HEK293 (cell line): ENCODE results near the gene SPRTN.

Source experiments
- KLF1 ChIP-seq: fragments of 450-650 bp; formaldehyde crosslinking; IDR thresholded peaks from 2 replicates; pipeline ENCODE4 v1.5.1; 2016; ENCODE audit warnings: missing biosample characterization, missing genetic modification characterization
- KLF10 ChIP-seq: fragments of 450-650 bp; IDR thresholded peaks from 2 replicates; pipeline ENCODE4 v1.5.1; 2018; ENCODE audit warnings: missing biosample characterization, mild to moderate bottlenecking, missing genetic modification characterization
- MEIS1 ChIP-seq: sonication (generic); formaldehyde crosslinking; IDR thresholded peaks from 2 replicates; pipeline ENCODE4 v1.8.1; 2022; ENCODE audit warnings: missing genetic modification reagents, mild to moderate bottlenecking, borderline replicate concordance
- OVOL3 ChIP-seq: fragments of 450-650 bp; formaldehyde crosslinking; IDR thresholded peaks from 2 replicates; pipeline ENCODE4 v1.5.1; 2016; ENCODE audit warnings: missing biosample characterization, missing genetic modification characterization
- SALL2 ChIP-seq: fragments of 450-650 bp; formaldehyde crosslinking; IDR thresholded peaks from 2 replicates; pipeline ENCODE4 v1.5.0; 2017; ENCODE audit warnings: missing biosample characterization, mild to moderate bottlenecking, missing genetic modification characterization, borderline replicate concordance
- SCRT1 ChIP-seq: fragments of 450-650 bp; formaldehyde crosslinking; IDR thresholded peaks from 2 replicates; pipeline ENCODE4 v1.5.1; 2016; ENCODE audit warnings: missing biosample characterization, missing genetic modification characterization, borderline replicate concordance
- SP3 ChIP-seq: fragments of 450-650 bp; formaldehyde crosslinking; IDR thresholded peaks from 2 replicates; pipeline ENCODE4 v1.5.1; 2016; ENCODE audit warnings: missing biosample characterization, missing genetic modification characterization
- ZBTB8A ChIP-seq: fragments of 450-650 bp; formaldehyde crosslinking; IDR thresholded peaks from 2 replicates; pipeline ENCODE4 v1.5.1; 2016; ENCODE audit warnings: missing biosample characterization, missing genetic modification characterization
- ZFP37 ChIP-seq: fragments of 450-650 bp; formaldehyde crosslinking; IDR thresholded peaks from 2 replicates; pipeline ENCODE4 v1.5.1; 2016; ENCODE audit warnings: missing biosample characterization, missing genetic modification characterization
- ZNF112 ChIP-seq: fragments of 450-650 bp; formaldehyde crosslinking; IDR thresholded peaks from 2 replicates; pipeline ENCODE4 v1.5.0; 2017; ENCODE audit warnings: missing biosample characterization, missing genetic modification characterization
- ZNF174 ChIP-seq: fragments of 450-650 bp; formaldehyde crosslinking; IDR thresholded peaks from 2 replicates; pipeline ENCODE4 v1.5.0; 2017; ENCODE audit warnings: missing biosample characterization, mild to moderate bottlenecking, missing genetic modification characterization
- ZNF211 ChIP-seq: fragments of 450-650 bp; formaldehyde crosslinking; IDR thresholded peaks from 2 replicates; pipeline ENCODE4 v1.5.1; 2016; ENCODE audit warnings: low read depth, missing biosample characterization, missing genetic modification characterization
- ZNF248 ChIP-seq: fragments of 450-650 bp; formaldehyde crosslinking; IDR thresholded peaks from 2 replicates; pipeline ENCODE4 v1.5.1; 2017; ENCODE audit warnings: missing biosample characterization, missing genetic modification characterization
- ZNF341 ChIP-seq: fragments of 450-650 bp; formaldehyde crosslinking; IDR thresholded peaks from 2 replicates; pipeline ENCODE4; 2016; ENCODE audit warnings: low read depth, missing biosample characterization, missing genetic modification characterization
- ZNF561 ChIP-seq: fragments of 450-650 bp; IDR thresholded peaks from 2 replicates; pipeline ENCODE4 v1.5.1; 2018; ENCODE audit warnings: missing biosample characterization, missing genetic modification characterization, borderline replicate concordance
- ZNF585B ChIP-seq: fragments of 450-650 bp; formaldehyde crosslinking; IDR thresholded peaks from 2 replicates; pipeline ENCODE4 v1.5.1; 2016; ENCODE audit warnings: missing biosample characterization, missing genetic modification characterization
- ZNF707 ChIP-seq: fragments of 450-650 bp; formaldehyde crosslinking; IDR thresholded peaks from 2 replicates; pipeline ENCODE4 v1.5.1; 2016; ENCODE audit warnings: missing biosample characterization, missing genetic modification characterization
- ZNF837 ChIP-seq: fragments of 450-650 bp; formaldehyde crosslinking; IDR thresholded peaks from 2 replicates; pipeline ENCODE4 v1.5.1; 2016; ENCODE audit warnings: missing biosample characterization, missing genetic modification characterization
- TF ChIP-seq, protein P1 (sequence below): fragments of 450-650 bp; formaldehyde crosslinking; IDR thresholded peaks from 2 replicates; pipeline ENCODE4 v1.5.0; 2017; ENCODE audit warnings: missing biosample characterization, missing genetic modification characterization, borderline replicate concordance
- TF ChIP-seq, protein P2 (sequence below): fragments of 450-650 bp; formaldehyde crosslinking; IDR thresholded peaks from 2 replicates; pipeline ENCODE4 v1.5.1; 2016; ENCODE audit warnings: missing biosample characterization, missing genetic modification characterization
- TF ChIP-seq, protein P3 (sequence below): fragments of 450-650 bp; formaldehyde crosslinking; IDR thresholded peaks from 2 replicates; pipeline ENCODE4 v1.5.1; 2017; ENCODE audit warnings: missing biosample characterization, missing genetic modification characterization
- TF ChIP-seq, protein P4 (sequence below): fragments of 450-650 bp; formaldehyde crosslinking; IDR thresholded peaks from 2 replicates; pipeline ENCODE4 v1.5.1; 2016; ENCODE audit warnings: missing biosample characterization, missing genetic modification characterization
- TF ChIP-seq, protein P5 (sequence below): fragments of 450-650 bp; formaldehyde crosslinking; conservative IDR thresholded peaks from 2 replicates; pipeline ENCODE4 v1.5.1; 2016; ENCODE audit warnings: low read depth, missing biosample characterization, missing genetic modification characterization
- TF ChIP-seq, protein P6 (sequence below): fragments of 450-650 bp; formaldehyde crosslinking; IDR thresholded peaks from 2 replicates; pipeline ENCODE4 v1.5.1; 2016; ENCODE audit warnings: missing biosample characterization, missing genetic modification characterization
- TF ChIP-seq, protein P7 (sequence below): fragments of 450-650 bp; IDR thresholded peaks from 2 replicates; pipeline ENCODE4 v1.5.1; 2018; ENCODE audit warnings: missing biosample characterization, missing genetic modification characterization

The SPRTN gene

DNA sequence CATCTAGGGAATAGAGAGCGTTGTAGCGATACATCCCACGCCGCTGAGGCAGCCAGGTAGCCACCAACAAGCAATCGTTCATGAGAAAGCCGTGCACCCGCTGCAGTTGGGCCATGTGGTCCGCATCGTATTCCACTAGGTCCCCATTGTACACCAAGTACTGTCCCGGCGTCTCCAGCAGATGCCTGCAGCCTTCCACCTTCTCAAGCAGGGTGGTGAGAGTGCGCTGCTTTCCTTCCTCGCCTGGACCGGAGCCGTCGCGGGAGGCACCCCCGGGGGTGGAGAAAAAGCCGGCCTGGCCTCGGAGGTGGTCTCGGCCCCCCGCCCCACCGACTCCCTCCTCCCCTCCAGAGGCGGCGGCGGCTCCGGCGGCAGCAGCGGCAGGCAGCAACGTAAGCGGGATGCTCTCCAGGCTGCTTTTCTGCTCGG is 1.0 kb upstream of the SPRTN start (continued):
- TF ChIP-seq, protein P1, sequence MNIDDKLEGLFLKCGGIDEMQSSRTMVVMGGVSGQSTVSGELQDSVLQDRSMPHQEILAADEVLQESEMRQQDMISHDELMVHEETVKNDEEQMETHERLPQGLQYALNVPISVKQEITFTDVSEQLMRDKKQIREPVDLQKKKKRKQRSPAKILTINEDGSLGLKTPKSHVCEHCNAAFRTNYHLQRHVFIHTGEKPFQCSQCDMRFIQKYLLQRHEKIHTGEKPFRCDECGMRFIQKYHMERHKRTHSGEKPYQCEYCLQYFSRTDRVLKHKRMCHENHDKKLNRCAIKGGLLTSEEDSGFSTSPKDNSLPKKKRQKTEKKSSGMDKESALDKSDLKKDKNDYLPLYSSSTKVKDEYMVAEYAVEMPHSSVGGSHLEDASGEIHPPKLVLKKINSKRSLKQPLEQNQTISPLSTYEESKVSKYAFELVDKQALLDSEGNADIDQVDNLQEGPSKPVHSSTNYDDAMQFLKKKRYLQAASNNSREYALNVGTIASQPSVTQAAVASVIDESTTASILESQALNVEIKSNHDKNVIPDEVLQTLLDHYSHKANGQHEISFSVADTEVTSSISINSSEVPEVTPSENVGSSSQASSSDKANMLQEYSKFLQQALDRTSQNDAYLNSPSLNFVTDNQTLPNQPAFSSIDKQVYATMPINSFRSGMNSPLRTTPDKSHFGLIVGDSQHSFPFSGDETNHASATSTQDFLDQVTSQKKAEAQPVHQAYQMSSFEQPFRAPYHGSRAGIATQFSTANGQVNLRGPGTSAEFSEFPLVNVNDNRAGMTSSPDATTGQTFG (tag by site-specific recombination) = no peak
- TF ChIP-seq ZNF211 (tag by site-specific recombination) = no peak
- TF ChIP-seq ZNF174 (tag by site-specific recombination) = no peak
- TF ChIP-seq ZBTB8A (tag by site-specific recombination) = no peak
- TF ChIP-seq OVOL3 (tag by site-specific recombination) = no peak
- no peak for TF ChIP-seq SCRT1 (tag by site-specific recombination)
- no peak for TF ChIP-seq KLF1 (tag by site-specific recombination)
- TF ChIP-seq SP3 = no peak
- no peak for TF ChIP-seq ZFP37 (tag by site-specific recombination)
- no peak for TF ChIP-seq KLF10
- no peak; the same call in 1 of the 2 replicates for TF ChIP-seq ZNF561
- TF ChIP-seq ZNF248 = no peak
- TF ChIP-seq MEIS1 (CRISPR knock-in tag) = no peak
- TF ChIP-seq, protein P2, sequence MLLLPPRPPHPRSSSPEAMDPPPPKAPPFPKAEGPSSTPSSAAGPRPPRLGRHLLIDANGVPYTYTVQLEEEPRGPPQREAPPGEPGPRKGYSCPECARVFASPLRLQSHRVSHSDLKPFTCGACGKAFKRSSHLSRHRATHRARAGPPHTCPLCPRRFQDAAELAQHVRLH (tag by site-specific recombination) = no peak
- TF ChIP-seq, protein P3, sequence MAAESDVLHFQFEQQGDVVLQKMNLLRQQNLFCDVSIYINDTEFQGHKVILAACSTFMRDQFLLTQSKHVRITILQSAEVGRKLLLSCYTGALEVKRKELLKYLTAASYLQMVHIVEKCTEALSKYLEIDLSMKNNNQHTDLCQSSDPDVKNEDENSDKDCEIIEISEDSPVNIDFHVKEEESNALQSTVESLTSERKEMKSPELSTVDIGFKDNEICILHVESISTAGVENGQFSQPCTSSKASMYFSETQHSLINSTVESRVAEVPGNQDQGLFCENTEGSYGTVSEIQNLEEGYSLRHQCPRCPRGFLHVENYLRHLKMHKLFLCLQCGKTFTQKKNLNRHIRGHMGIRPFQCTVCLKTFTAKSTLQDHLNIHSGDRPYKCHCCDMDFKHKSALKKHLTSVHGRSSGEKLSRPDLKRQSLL (tag by site-specific recombination) = 0 out of 2 replicates have a peak, but pooled peaks have one; percentile 16
- no peak for TF ChIP-seq ZNF837 (tag by site-specific recombination)
- TF ChIP-seq ZNF585B (tag by site-specific recombination) = 0 out of 2 replicates have a peak, but pooled peaks have one; percentile 19
- TF ChIP-seq, protein P4, sequence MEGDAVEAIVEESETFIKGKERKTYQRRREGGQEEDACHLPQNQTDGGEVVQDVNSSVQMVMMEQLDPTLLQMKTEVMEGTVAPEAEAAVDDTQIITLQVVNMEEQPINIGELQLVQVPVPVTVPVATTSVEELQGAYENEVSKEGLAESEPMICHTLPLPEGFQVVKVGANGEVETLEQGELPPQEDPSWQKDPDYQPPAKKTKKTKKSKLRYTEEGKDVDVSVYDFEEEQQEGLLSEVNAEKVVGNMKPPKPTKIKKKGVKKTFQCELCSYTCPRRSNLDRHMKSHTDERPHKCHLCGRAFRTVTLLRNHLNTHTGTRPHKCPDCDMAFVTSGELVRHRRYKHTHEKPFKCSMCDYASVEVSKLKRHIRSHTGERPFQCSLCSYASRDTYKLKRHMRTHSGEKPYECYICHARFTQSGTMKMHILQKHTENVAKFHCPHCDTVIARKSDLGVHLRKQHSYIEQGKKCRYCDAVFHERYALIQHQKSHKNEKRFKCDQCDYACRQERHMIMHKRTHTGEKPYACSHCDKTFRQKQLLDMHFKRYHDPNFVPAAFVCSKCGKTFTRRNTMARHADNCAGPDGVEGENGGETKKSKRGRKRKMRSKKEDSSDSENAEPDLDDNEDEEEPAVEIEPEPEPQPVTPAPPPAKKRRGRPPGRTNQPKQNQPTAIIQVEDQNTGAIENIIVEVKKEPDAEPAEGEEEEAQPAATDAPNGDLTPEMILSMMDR = no peak
- TF ChIP-seq SALL2 (tag by site-specific recombination) = no peak
- TF ChIP-seq, protein P5, sequence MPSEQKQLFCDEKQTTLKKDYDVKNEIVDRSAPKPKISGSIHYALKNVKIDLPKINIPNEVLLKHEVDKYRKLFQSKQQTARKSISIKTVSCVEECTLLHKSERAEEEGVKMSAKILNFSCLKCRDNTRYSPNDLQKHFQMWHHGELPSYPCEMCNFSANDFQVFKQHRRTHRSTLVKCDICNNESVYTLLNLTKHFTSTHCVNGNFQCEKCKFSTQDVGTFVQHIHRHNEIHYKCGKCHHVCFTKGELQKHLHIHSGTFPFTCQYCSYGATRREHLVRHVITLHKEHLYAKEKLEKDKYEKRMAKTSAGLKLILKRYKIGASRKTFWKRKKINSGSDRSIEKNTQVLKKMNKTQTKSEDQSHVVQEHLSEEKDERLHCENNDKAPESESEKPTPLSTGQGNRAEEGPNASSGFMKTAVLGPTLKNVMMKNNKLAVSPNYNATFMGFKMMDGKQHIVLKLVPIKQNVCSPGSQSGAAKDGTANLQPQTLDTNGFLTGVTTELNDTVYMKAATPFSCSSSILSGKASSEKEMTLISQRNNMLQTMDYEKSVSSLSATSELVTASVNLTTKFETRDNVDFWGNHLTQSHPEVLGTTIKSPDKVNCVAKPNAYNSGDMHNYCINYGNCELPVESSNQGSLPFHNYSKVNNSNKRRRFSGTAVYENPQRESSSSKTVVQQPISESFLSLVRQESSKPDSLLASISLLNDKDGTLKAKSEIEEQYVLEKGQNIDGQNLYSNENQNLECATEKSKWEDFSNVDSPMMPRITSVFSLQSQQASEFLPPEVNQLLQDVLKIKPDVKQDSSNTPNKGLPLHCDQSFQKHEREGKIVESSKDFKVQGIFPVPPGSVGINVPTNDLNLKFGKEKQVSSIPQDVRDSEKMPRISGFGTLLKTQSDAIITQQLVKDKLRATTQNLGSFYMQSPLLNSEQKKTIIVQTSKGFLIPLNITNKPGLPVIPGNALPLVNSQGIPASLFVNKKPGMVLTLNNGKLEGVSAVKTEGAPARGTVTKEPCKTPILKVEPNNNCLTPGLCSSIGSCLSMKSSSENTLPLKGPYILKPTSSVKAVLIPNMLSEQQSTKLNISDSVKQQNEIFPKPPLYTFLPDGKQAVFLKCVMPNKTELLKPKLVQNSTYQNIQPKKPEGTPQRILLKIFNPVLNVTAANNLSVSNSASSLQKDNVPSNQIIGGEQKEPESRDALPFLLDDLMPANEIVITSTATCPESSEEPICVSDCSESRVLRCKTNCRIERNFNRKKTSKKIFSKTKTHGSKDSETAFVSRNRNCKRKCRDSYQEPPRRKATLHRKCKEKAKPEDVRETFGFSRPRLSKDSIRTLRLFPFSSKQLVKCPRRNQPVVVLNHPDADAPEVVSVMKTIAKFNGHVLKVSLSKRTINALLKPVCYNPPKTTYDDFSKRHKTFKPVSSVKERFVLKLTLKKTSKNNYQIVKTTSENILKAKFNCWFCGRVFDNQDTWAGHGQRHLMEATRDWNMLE = no peak
- TF ChIP-seq, protein P6, sequence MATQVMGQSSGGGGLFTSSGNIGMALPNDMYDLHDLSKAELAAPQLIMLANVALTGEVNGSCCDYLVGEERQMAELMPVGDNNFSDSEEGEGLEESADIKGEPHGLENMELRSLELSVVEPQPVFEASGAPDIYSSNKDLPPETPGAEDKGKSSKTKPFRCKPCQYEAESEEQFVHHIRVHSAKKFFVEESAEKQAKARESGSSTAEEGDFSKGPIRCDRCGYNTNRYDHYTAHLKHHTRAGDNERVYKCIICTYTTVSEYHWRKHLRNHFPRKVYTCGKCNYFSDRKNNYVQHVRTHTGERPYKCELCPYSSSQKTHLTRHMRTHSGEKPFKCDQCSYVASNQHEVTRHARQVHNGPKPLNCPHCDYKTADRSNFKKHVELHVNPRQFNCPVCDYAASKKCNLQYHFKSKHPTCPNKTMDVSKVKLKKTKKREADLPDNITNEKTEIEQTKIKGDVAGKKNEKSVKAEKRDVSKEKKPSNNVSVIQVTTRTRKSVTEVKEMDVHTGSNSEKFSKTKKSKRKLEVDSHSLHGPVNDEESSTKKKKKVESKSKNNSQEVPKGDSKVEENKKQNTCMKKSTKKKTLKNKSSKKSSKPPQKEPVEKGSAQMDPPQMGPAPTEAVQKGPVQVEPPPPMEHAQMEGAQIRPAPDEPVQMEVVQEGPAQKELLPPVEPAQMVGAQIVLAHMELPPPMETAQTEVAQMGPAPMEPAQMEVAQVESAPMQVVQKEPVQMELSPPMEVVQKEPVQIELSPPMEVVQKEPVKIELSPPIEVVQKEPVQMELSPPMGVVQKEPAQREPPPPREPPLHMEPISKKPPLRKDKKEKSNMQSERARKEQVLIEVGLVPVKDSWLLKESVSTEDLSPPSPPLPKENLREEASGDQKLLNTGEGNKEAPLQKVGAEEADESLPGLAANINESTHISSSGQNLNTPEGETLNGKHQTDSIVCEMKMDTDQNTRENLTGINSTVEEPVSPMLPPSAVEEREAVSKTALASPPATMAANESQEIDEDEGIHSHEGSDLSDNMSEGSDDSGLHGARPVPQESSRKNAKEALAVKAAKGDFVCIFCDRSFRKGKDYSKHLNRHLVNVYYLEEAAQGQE (tag by site-specific recombination) = 0 out of 2 replicates have a peak, but pooled peaks have one; percentile 63
- no peak for TF ChIP-seq ZNF112
- TF ChIP-seq ZNF707 (tag by site-specific recombination) = no peak
- TF ChIP-seq, protein P7, sequence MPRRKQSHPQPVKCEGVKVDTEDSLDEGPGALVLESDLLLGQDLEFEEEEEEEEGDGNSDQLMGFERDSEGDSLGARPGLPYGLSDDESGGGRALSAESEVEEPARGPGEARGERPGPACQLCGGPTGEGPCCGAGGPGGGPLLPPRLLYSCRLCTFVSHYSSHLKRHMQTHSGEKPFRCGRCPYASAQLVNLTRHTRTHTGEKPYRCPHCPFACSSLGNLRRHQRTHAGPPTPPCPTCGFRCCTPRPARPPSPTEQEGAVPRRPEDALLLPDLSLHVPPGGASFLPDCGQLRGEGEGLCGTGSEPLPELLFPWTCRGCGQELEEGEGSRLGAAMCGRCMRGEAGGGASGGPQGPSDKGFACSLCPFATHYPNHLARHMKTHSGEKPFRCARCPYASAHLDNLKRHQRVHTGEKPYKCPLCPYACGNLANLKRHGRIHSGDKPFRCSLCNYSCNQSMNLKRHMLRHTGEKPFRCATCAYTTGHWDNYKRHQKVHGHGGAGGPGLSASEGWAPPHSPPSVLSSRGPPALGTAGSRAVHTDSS (tag by site-specific recombination) = no peak
- peak; percentile 13; the same call in 1 of the 2 replicates for TF ChIP-seq ZNF341 (tag by site-specific recombination)
